Measurements from ENCODE around the gene TRPC4. TPM values are rescaled to one million over a fixed set of nuclear protein-coding genes. Genes with fewer than 3 reads are reported as not detected.

TRPC4 gene
- polyA plus RNA-seq, 1 donor from 2014 or later: 8.8 TPM

- no peaks in the 10 kb centered on the region for H3K27me3 ChIP-seq (ENCODE audit: insufficient read depth, low read depth, low read length)
- H3K9me3 ChIP-seq (ENCODE audit: low read length): no peaks in the 10 kb centered on the region
- H3K9ac ChIP-seq (ENCODE audit: low read length): no peak overlapping the region
- no peaks in the 10 kb centered on the region for H3K9me2 ChIP-seq (ENCODE audit: insufficient read depth, low read length)
- H3K4me2 ChIP-seq (ENCODE audit: low read length): no peak overlapping the region
- no peak overlapping the region for H3K27ac ChIP-seq (ENCODE audit: low read length)
- no peaks in the 10 kb centered on the region for H3K79me2 ChIP-seq (replicated peaks; ENCODE audit: insufficient read depth, low read length)
- no peaks in the 10 kb centered on the region for H4K20me1 ChIP-seq (ENCODE audit: insufficient read depth)
- H3F3A ChIP-seq (ENCODE audit: insufficient read depth, low read length, poor library complexity, severe bottlenecking): no peaks in the 10 kb centered on the region
- H2AFZ ChIP-seq (ENCODE audit: low read depth, low read length): no peak overlapping the region
- H3K36me3 ChIP-seq (ENCODE audit: insufficient read depth, low read length): no peaks in the 10 kb centered on the region
- no peak overlapping the region for H3K4me3 ChIP-seq (ENCODE audit: low read length)
- TF ChIP-seq TAF1 (IDR thresholded peaks at IDR 0.05; ENCODE audit: low read depth) (no peak), SMC3 (conservative IDR thresholded peaks at IDR 0.05; ENCODE audit: poor library complexity) (no peak), POLR2AphosphoS5 (IDR thresholded peaks at IDR 0.05) (no peak), EP300 (conservative IDR thresholded peaks at IDR 0.05; ENCODE audit: poor library complexity, severe bottlenecking) (no peak), EZH2 (IDR thresholded peaks at IDR 0.05; ENCODE audit: borderline replicate concordance, insufficient read depth, low read length, poor library complexity, severe bottlenecking) (no peak), RAD21 (conservative IDR thresholded peaks at IDR 0.05) (no peak), MXI1 (conservative IDR thresholded peaks at IDR 0.05; ENCODE audit: poor library complexity, severe bottlenecking) (no peak)
- TF ChIP-seq, protein P1, sequence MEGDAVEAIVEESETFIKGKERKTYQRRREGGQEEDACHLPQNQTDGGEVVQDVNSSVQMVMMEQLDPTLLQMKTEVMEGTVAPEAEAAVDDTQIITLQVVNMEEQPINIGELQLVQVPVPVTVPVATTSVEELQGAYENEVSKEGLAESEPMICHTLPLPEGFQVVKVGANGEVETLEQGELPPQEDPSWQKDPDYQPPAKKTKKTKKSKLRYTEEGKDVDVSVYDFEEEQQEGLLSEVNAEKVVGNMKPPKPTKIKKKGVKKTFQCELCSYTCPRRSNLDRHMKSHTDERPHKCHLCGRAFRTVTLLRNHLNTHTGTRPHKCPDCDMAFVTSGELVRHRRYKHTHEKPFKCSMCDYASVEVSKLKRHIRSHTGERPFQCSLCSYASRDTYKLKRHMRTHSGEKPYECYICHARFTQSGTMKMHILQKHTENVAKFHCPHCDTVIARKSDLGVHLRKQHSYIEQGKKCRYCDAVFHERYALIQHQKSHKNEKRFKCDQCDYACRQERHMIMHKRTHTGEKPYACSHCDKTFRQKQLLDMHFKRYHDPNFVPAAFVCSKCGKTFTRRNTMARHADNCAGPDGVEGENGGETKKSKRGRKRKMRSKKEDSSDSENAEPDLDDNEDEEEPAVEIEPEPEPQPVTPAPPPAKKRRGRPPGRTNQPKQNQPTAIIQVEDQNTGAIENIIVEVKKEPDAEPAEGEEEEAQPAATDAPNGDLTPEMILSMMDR (IDR thresholded peaks at IDR 0.05; ENCODE audit: poor library complexity, severe bottlenecking): no peak
- TF ChIP-seq, protein P2, sequence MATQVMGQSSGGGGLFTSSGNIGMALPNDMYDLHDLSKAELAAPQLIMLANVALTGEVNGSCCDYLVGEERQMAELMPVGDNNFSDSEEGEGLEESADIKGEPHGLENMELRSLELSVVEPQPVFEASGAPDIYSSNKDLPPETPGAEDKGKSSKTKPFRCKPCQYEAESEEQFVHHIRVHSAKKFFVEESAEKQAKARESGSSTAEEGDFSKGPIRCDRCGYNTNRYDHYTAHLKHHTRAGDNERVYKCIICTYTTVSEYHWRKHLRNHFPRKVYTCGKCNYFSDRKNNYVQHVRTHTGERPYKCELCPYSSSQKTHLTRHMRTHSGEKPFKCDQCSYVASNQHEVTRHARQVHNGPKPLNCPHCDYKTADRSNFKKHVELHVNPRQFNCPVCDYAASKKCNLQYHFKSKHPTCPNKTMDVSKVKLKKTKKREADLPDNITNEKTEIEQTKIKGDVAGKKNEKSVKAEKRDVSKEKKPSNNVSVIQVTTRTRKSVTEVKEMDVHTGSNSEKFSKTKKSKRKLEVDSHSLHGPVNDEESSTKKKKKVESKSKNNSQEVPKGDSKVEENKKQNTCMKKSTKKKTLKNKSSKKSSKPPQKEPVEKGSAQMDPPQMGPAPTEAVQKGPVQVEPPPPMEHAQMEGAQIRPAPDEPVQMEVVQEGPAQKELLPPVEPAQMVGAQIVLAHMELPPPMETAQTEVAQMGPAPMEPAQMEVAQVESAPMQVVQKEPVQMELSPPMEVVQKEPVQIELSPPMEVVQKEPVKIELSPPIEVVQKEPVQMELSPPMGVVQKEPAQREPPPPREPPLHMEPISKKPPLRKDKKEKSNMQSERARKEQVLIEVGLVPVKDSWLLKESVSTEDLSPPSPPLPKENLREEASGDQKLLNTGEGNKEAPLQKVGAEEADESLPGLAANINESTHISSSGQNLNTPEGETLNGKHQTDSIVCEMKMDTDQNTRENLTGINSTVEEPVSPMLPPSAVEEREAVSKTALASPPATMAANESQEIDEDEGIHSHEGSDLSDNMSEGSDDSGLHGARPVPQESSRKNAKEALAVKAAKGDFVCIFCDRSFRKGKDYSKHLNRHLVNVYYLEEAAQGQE (IDR thresholded peaks at IDR 0.05; ENCODE audit: borderline replicate concordance): no peak
Observed at GRCh38 chr13:37715606-37716015, 154.0 kb downstream of the TRPC4 start.

GRCh38 chr13:37709318-37709717 is 160.3 kb downstream of the TRPC4 start:
- Histone ChIP-seq H2AFZ (ENCODE audit: low read depth, low read length) (no peak overlapping the region), H3K4me2 (ENCODE audit: low read length) (no peak overlapping the region), H3K9ac (ENCODE audit: low read length) (no peak overlapping the region)

More at GRCh38 chr13:37709318-37709717, 160.3 kb downstream of the TRPC4 start:
- H3K79me2 ChIP-seq (replicated peaks; ENCODE audit: insufficient read depth, low read length): no peaks in the 10 kb centered on the region
- H3K27me3 ChIP-seq (ENCODE audit: insufficient read depth, low read depth, low read length): no peaks in the 10 kb centered on the region
- no peaks in the 10 kb centered on the region for H3K9me3 ChIP-seq (ENCODE audit: low read length)
- H4K20me1 ChIP-seq (ENCODE audit: insufficient read depth): no peaks in the 10 kb centered on the region
- H3K9me2 ChIP-seq (ENCODE audit: insufficient read depth, low read length): no peaks in the 10 kb centered on the region
- no peak overlapping the region for H3K27ac ChIP-seq (ENCODE audit: low read length)
- H3K36me3 ChIP-seq (ENCODE audit: insufficient read depth, low read length): no peaks in the 10 kb centered on the region
- no peak overlapping the region for H3K4me3 ChIP-seq (ENCODE audit: low read length)
- H3F3A ChIP-seq (ENCODE audit: insufficient read depth, low read length, poor library complexity, severe bottlenecking): no peaks in the 10 kb centered on the region
- no peak for TF ChIP-seq EP300 (conservative IDR thresholded peaks at IDR 0.05; ENCODE audit: poor library complexity, severe bottlenecking)
- no peak for TF ChIP-seq SMC3 (conservative IDR thresholded peaks at IDR 0.05; ENCODE audit: poor library complexity)
- no peak for TF ChIP-seq MXI1 (conservative IDR thresholded peaks at IDR 0.05; ENCODE audit: poor library complexity, severe bottlenecking)
- TF ChIP-seq, protein P2 (IDR thresholded peaks at IDR 0.05; ENCODE audit: borderline replicate concordance): no peak
- no peak for TF ChIP-seq EZH2 (IDR thresholded peaks at IDR 0.05; ENCODE audit: borderline replicate concordance, insufficient read depth, low read length, poor library complexity, severe bottlenecking)
- TF ChIP-seq, protein P1 (IDR thresholded peaks at IDR 0.05; ENCODE audit: poor library complexity, severe bottlenecking): no peak
- no peak for TF ChIP-seq TAF1 (IDR thresholded peaks at IDR 0.05; ENCODE audit: low read depth)
- TF ChIP-seq RAD21 (conservative IDR thresholded peaks at IDR 0.05): no peak
- no peak for TF ChIP-seq POLR2AphosphoS5 (IDR thresholded peaks at IDR 0.05)
